Stimulated activated CD4-positive, alpha-beta T cell treated with anti-CD3 and anti-CD28 coated beads, Interleukin-2, amount 100 ng/mL, for 24 hours (primary cell): ENCODE measurements around the gene LIMS4.
"Not testable (repeated sequence)": the region's sequence is repeated elsewhere in the genome, so short reads cannot be mapped to it uniquely, and the experiment has no call there.

ENCODE experiments used
- DNase-seq, 2 donors: peaks; one replicate each; pipeline ENCODE4 v3.0.0-alpha.2; 2020

Gene LIMS4

DNA sequence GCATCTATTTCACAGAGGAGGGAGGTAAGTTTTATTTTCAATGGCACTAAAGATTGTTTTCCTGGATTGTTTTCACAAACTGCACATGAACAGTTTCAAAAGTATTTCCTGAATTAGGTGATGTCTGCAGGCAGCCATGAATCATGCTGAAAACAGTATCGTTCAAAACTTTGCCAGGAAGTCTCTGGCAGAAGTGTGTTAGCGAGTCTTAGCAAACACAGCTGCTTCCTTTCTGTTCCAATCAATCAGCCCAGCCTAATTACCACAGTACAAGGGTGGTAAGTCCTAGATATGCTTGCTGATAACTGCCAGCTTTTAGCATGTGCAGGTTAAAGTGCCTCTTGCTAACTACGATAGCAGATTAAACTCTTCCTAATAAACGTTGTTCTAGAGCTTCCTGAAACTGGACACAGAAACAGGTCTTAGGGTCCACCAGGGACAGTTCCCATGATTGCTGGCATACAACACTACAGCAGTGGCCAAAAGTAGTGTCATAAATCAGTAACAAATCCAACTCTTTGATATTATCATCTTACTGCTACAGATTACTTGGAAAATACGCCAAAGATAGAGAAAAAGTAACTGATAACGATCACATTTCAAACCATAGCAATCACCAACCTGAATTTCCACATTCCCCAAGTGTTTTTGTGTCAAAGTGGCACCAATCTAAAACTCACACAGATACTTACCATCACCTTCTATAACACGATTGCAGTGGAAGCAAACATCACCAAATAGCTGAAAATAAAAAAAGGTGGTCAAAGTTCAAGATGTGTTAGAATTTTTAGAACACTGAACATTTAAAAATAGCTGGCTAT is 23.3 kb downstream of the LIMS4 start:
- not testable (repeated sequence) for DNase-seq

DNA sequence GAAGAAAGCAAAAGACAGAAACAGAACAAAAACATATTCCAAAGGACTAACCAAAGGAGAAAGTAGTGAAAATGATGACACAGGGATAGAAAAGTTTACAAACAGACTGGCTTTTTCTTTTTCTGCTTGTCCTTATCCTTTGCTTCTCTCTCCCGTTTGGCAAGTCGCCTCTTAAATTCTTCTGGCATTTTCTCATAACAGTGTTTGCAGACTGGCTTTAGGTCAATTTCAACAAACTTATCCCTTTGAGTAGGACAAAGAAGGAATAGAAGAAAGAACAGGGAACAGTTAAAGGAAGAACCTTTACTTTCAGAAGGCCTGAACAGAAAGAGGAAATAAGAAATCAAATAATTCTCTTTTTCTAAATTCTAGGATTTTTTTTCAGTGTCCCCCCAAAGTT is 26.0 kb downstream of the LIMS4 start:
- not testable (repeated sequence) for DNase-seq

GRCh38 chr2:110443305-110444005 is 29.2 kb downstream of the LIMS4 start:
- not testable (repeated sequence) for DNase-seq

DNA sequence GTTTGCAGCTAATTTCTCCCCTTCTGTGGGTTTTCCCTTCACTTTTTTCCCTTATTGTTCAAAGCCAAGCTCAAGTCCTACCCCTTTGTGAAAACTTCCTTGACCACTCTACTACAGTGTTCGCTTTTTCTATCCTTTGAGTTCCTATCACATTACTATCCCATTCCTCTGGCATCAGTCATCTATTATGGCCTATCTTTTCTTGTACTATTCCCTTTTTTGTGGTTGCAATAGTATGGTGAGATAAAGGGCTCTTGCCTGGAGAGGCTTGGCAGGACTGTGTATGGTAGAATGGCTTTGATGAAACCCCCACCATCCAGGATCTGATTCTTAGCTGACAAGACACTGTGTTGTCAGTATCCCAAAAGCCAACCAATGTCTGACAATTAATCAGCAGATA is 30.7 kb downstream of the LIMS4 start:
- DNase-seq, result not testable (repeated sequence)

DNA sequence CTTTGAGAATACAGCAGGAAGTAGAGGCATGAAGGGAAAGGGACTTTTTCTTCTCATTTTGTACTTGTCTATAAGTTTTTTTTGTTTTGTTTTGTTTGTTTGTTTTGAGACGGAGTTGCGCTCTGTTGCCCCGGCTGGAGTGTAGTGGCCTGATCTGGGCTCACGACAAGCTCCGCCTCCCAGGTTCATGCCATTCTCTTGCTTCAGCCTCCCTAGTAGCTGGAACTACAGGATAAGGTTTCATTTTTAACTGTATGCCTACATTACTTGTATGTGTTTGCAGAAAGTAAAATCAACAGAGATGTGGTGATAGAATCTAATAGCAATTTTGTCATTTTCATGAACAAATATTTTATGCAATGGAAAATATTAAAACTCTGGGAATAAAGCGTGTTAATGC is 38.1 kb downstream of the LIMS4 start:
- DNase-seq, result not testable (repeated sequence)

DNA sequence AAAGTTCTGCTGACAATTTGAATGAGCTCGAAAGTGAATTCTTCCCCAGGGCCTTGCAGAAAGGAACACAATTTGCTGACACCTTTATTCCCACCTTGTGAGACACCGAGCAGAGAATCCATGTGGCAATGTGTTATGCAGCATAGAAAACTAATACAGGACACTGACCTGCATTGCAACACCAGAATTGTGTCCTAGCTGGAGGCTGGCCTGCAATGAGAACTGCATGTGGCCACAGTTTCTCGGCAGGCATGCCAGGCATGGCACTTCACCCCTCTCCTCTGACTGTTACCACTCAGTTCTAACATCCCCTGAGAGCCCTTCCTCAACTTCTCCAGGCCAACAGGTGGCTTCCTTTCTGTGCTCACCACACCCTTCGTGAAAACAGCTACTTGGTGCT is 46.9 kb downstream of the LIMS4 start:
- DNase-seq, result not testable (repeated sequence)

- not testable (repeated sequence) for DNase-seq
Measured at GRCh38 chr2:110424421-110424820, 48.2 kb downstream of the LIMS4 start.

DNA sequence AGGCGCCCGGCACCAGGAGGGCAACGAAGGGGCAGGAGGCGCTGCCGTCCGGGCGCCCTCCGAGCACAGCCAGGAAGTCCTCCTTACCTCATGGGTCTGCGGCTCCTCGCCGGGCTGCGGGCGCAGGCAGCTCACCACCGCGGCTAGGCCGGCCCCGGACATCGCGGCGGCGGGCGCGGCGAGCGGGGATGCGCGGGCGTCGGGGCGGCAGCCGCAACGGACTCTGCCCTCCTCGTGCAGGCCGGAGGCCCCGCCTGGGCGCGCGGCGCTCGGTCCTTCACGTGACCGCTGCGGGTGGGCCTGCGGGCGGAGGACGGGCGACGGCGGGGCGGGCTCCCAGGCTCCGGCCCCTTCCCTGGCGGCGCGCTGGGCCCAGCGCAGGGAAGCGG is 49.0 kb downstream of the LIMS4 start:
- DNase-seq, result not testable (repeated sequence)

- not testable (repeated sequence) for DNase-seq
Measured at GRCh38 chr2:110422852-110423573, 49.6 kb downstream of the LIMS4 start.

DNA sequence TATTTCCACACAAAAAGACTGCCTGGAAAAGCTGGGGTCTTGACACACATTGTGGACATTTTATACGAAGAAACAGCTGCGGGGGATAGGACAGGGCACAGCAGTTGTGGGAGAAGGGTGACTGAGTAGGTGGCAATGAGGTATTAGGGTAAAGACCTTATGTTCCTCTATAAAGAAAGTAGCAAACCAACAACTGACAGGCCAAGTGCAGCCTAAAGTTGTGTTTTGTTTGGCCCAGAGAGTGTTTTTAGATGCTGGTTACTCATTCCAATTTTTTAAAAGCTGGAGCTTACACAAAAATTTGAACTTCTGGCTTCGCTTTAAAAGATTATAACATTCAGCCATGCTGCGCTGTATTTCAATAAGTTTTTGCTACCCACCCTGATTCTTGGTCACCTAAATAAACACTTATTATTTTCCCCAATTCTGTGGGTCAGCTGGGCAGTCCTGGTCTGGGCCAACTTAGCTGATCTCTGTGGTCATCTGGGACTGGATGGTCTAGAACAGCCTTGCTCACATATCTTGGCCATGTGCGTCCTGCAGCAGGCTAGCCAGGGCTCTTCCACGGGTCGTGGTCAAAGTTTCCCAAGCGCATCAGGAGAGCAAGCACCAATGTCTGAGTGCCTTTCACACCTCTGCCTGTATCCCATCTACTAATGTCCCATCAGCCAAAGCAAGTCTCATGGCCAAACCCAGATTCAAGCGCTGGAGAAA is 51.8 kb downstream of the LIMS4 start:
- DNase-seq, result not testable (repeated sequence)

DNA sequence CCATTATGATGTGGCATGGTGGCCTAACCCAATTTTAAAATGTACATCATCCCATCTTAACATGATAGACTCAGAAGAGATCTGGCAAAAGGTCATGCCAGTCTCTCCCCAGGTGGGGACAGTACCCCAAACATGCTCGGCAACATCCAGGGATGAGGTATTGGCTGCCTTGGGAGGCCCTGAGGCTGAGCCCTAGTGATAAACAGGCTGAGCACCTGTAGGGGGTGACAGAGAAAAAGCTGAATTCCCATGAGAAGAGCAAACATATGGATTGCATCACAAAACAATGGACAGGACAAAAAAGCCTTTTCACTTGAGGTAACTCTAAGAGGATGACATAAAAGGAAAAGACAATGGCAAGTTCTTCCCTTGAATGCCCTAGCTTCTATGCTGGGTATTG is 65.5 kb downstream of the LIMS4 start:
- not testable (repeated sequence) for DNase-seq

- not testable (repeated sequence) for DNase-seq
Measured at GRCh38 chr2:110404988-110405387, 67.6 kb downstream of the LIMS4 start.

GRCh38 chr2:110404246-110404645 is 68.4 kb downstream of the LIMS4 start:
- DNase-seq, result not testable (repeated sequence)

DNA sequence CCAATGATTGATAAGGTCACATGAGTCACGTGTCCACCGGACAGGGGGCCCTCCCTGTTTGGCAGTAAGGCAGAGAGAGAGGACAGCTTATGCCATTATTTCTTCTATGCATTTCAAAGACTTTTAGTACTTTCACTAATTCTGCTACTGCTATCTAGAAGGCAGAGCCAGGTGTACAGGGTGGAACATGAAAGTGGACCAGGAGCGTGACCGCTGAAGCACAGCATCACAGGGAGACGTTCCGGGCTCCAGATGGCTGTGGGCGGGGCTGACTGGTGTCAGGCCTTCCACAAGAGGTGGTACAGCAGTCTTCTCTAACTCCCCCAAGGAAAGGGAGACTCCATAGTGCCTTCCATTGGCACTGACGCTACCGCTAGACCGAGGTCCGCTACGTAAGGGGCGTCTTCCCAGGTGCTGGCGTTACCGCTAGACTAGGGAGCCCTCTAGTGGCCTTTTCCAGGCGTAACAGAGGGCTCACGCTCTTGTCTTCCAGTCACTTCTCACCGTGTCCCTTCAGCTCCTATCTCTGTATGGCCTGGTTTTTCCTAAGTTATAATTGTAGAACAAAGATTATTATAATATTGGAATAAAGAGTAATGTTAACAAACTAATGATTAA is 71.5 kb downstream of the LIMS4 start:
- DNase-seq, result not testable (repeated sequence)

DNA sequence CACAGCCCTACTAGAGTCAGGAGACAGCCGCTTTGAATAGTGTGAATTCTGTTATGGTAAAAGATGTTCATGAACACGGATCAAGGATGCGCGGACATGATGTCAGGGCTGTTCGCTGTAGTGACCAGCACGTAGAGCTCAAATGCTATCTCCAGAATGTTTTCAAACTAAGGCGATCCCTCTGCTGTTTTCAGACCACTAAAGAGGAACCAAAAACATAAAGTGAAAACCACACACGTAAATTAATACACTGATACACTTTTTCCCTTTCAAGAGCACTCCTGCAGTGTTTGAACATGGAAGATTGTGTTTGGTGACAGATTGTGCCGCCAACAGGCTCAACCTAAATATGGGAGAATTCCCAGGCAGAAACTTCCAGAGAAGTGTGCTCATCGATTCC is 73.2 kb downstream of the LIMS4 start:
- not testable (repeated sequence) for DNase-seq

GRCh38 chr2:110395990-110396389 is 76.6 kb downstream of the LIMS4 start:
- not testable (repeated sequence) for DNase-seq
